Sigmoid colon (tissue), 7 donors: Measurements from ENCODE around the gene TMEM239. TPM values are rescaled to one million over a fixed set of nuclear protein-coding genes. Genes with fewer than 3 reads are reported as not detected.

Experiments
- DNase-seq: peaks from one replicate; pipeline ENCODE4 v3.0.0-alpha.2; 2019
- H3K27ac ChIP-seq, 4 donors: fragments of 200-600 bp; sonication (generic); one replicate each; pipeline ENCODE4 v1.5.1; 2016 to 2019; ENCODE audit warnings: mild to moderate bottlenecking in 1 of 4
- H3K27me3 ChIP-seq, 3 donors: fragments of 200-600 bp; sonication (generic); one replicate each; pipeline ENCODE4 v1.5.1; 2019; ENCODE audit warnings: mild to moderate bottlenecking in 1 of 3
- H3K36me3 ChIP-seq, 4 donors: fragments of 200-600 bp; sonication (generic); one replicate each; pipeline ENCODE4 v1.5.1; 2016 to 2019
- H3K4me1 ChIP-seq, 4 donors: fragments of 200-600 bp; sonication (generic); one replicate each; pipeline ENCODE4 v1.5.1; 2017 to 2019
- H3K4me3 ChIP-seq, 4 donors: fragments of 200-600 bp; sonication (generic); one replicate each; pipeline ENCODE4 v1.5.1; 2017 to 2019; ENCODE audit warnings: mild to moderate bottlenecking in 2 of 4, moderate library complexity in 1 of 4
- H3K9me3 ChIP-seq, 4 donors: fragments of 200-600 bp in 3 of 4; sonication (generic) in 3 of 4; one replicate each; pipeline versions ENCODE4 v1.5.1 to v1.6.1; 2013 to 2019
- EP300 ChIP-seq, 4 donors: sonication (generic); formaldehyde crosslinking; IDR thresholded peaks; one replicate each; pipeline ENCODE4 v1.6.1; 2017; ENCODE audit warnings: antibody characterized with exemption in 4 of 4
- POLR2A ChIP-seq, 2 donors: fragments of 450-650 bp; IDR thresholded peaks; one replicate each; pipeline ENCODE4 v1.6.1; 2016; ENCODE audit warnings: antibody characterized with exemption in 2 of 2, mild to moderate bottlenecking in 2 of 2, moderate library complexity in 2 of 2
- POLR2AphosphoS5 ChIP-seq, 4 donors: sonication (generic); formaldehyde crosslinking; IDR thresholded peaks; one replicate each; pipeline ENCODE4 v1.6.1; 2017; ENCODE audit warnings: antibody characterized with exemption in 4 of 4
- WGBS, 2 donors: extraction: QIAGEN DNeasy Blood & Tissue Kit; methylation state at CpG; one replicate each; pipeline ENCODE4 v1.1.7; 2013; 5-methylcytosine and 5-hydroxymethylcytosine counted together
- intact Hi-C: fragments of 100-400 bp; cut with DNase I; formaldehyde crosslinking; loops from one replicate; pipeline ENCODE4 v1.15.1; 2023
- polyA plus RNA-seq, 3 donors: library from polyadenylated mRNA; stranded (reverse); fragments of 200-250 nt; gene quantifications; one replicate each; pipeline ENCODE4 v1.2.3, GENCODE V29; 2013
- total RNA-seq, 4 donors: library from RNA; depleted of rRNA; stranded (reverse); fragments of >200 nt; gene quantifications; one replicate each; pipeline ENCODE4 v1.1.0, GENCODE V29; 2016
- TF ChIP-seq, protein P1 (sequence below), 4 experiments: fragments of 450-650 bp in 3 of 4; fragments of 200-600 bp in 1 of 4; IDR thresholded peaks; one replicate each; pipeline ENCODE4 v1.5.1; 2016 to 2019; ENCODE audit warnings: antibody characterized with exemption in 4 of 4, mild to moderate bottlenecking in 3 of 4, moderate library complexity in 2 of 4
- donor health status: healthy with polysubstance abuse.
- donor health status: Bipolar disorder and iron deficiency.
- donor health status: healthy.

Gene TMEM239
- total and polyA plus RNA-seq, 7 donors = 0.28 TPM; not detected in 6

GRCh38 chr20:2866236-2866635, 50.1 kb downstream of the TMEM239 start:
- WGBS, 2 donors = 86 to 92% methylated on average over 11 of the region's 11 CpGs
- DNase-seq = no peak
- Histone ChIP-seq H3K4me3 (no peak overlapping the region), H3K27ac (no peak overlapping the region), H3K4me1 (peaks cover 0 to 4% (median under 1%) of the 10 kb centered on the region in 4 donors), H3K27me3 (no peaks in the 10 kb centered on the region), H3K9me3 (no peaks in the 10 kb centered on the region), H3K36me3 (peaks cover 25 to 57% (median 38%) of the 10 kb centered on the region in 4 donors)
- no peak for TF ChIP-seq EP300 (IDR thresholded peaks at IDR 0.05)
- no peak for TF ChIP-seq POLR2A (IDR thresholded peaks at IDR 0.05)
- no peak for TF ChIP-seq POLR2AphosphoS5 (IDR thresholded peaks at IDR 0.05)
- intact Hi-C loops = no loop called here

DNA sequence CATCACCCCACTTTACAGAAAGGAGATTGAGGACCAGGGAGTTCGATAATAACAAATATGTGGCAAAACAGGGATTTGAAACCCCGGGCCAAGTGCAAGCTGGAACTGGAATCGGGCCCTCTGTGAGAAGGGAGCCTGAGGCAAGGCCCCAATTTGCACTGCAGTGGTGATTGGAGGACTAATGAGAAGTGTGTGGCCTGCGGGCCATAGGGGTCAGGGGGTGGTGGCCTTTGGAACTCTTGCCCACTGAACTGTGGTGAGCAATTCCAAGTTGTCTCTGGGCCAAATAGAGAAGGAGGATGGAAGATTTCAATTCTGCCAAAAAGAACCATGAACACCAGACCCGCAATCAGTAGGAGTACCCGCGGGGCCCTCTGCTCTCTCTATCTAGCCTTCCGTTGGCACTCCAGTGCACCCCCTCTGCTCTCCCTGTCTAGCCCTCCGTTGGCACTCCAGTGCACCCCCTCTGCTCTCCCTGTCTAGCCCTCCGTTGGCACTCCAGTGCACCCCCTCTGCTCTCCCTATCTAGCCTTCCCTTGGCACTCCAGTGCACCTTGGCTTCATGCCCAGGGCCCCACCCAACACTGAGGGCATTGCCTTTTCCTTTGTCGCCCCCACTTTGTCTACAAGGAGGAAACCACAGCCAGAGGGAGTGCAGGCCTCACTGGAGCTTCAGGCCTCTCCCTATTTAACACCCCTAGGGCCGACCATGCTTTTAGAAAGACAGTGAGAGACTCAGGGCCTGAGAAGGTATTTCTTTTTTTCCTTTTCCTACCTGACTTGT, 51.1 kb downstream of the TMEM239 start:
- DNase-seq = no peak
- Histone ChIP-seq H3K4me1 (peaks cover 0 to 12% (median 8%) of the 10 kb centered on the region in 4 donors), H3K27ac (no peak overlapping the region), H3K9me3 (no peaks in the 10 kb centered on the region), H3K4me3 (no peak overlapping the region), H3K27me3 (peaks cover 0 to 9% (median 0%) of the 10 kb centered on the region in 3 donors), H3K36me3 (peaks cover 15 to 48% (median 34%) of the 10 kb centered on the region in 4 donors)
- TF ChIP-seq POLR2A (IDR thresholded peaks at IDR 0.05) (no peak), EP300 (IDR thresholded peaks at IDR 0.05) (no peak), POLR2AphosphoS5 (IDR thresholded peaks at IDR 0.05) (no peak)
- TF ChIP-seq, protein P1, sequence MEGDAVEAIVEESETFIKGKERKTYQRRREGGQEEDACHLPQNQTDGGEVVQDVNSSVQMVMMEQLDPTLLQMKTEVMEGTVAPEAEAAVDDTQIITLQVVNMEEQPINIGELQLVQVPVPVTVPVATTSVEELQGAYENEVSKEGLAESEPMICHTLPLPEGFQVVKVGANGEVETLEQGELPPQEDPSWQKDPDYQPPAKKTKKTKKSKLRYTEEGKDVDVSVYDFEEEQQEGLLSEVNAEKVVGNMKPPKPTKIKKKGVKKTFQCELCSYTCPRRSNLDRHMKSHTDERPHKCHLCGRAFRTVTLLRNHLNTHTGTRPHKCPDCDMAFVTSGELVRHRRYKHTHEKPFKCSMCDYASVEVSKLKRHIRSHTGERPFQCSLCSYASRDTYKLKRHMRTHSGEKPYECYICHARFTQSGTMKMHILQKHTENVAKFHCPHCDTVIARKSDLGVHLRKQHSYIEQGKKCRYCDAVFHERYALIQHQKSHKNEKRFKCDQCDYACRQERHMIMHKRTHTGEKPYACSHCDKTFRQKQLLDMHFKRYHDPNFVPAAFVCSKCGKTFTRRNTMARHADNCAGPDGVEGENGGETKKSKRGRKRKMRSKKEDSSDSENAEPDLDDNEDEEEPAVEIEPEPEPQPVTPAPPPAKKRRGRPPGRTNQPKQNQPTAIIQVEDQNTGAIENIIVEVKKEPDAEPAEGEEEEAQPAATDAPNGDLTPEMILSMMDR (IDR thresholded peaks at IDR 0.05) = no peak
- intact Hi-C loops = no loop called here
- WGBS, 2 donors = 66 to 68% methylated on average over 12 of the region's 12 CpGs

Other genes with a start within 250 kb of the TMEM239 start
- 10 to 100 TPM; 53.2 to 69.8 (median 65.2) TPM for gene NOP56, start 163.7 kb upstream of the TMEM239 start, total RNA-seq
- 100 to 1,000 TPM in 1 of 3 donors, 10 to 100 TPM in 2; 33.6 to 152 (median 47.6) TPM for gene NOP56, start 163.7 kb upstream of the TMEM239 start, polyA plus RNA-seq
- gene IDH3B, start 152.1 kb upstream of the TMEM239 start, total RNA-seq = 100 to 1,000 TPM; 105 to 131 (median 122) TPM
- gene IDH3B, start 152.1 kb upstream of the TMEM239 start, polyA plus RNA-seq = 100 to 1,000 TPM; 103 to 121 (median 112) TPM
- 10 to 100 TPM; 14.8 to 37.5 (median 30.8) TPM for gene EBF4, start 123.6 kb upstream of the TMEM239 start, total RNA-seq
- 1 to 10 TPM; 1.2 to 4.6 (median 1.2) TPM for gene EBF4, start 123.6 kb upstream of the TMEM239 start, polyA plus RNA-seq
- gene CPXM1, start 15.7 kb upstream of the TMEM239 start, total RNA-seq = 1 to 10 TPM in 3 of 4 donors, under 1 TPM in 1; 0.54 to 10.0 (median 1.8) TPM
- 1 to 10 TPM in 2 of 3 donors, under 1 TPM in 1; 0.69 to 7.2 (median 1.2) TPM for gene CPXM1, start 15.7 kb upstream of the TMEM239 start, polyA plus RNA-seq
- not detected for gene C20orf141, start 1.4 kb upstream of the TMEM239 start, total RNA-seq
- gene C20orf141, start 1.4 kb upstream of the TMEM239 start, polyA plus RNA-seq = under 1 TPM in 1 of 3 donors, not detected in 2; 0.15 TPM
- gene PCED1A, start 24.3 kb downstream of the TMEM239 start, total RNA-seq = 10 to 100 TPM; 12.7 to 27.7 (median 21.5) TPM
- 10 to 100 TPM in 2 of 3 donors, 1 to 10 TPM in 1; 8.6 to 28.0 (median 10.2) TPM for gene PCED1A, start 24.3 kb downstream of the TMEM239 start, polyA plus RNA-seq
- gene VPS16, start 24.4 kb downstream of the TMEM239 start, total RNA-seq = 10 to 100 TPM; 19.4 to 24.4 (median 21.0) TPM
- gene VPS16, start 24.4 kb downstream of the TMEM239 start, polyA plus RNA-seq = 10 to 100 TPM; 21.6 to 37.6 (median 24.7) TPM
- 10 to 100 TPM; 62.0 to 86.4 (median 73.6) TPM for gene PTPRA, start 57.1 kb downstream of the TMEM239 start, total RNA-seq
- 10 to 100 TPM; 10.2 to 30.2 (median 12.3) TPM for gene PTPRA, start 57.1 kb downstream of the TMEM239 start, polyA plus RNA-seq
- gene GNRH2, start 227.3 kb downstream of the TMEM239 start, total RNA-seq = 1 to 10 TPM in 1 of 4 donors, not detected in 3; 1.6 TPM
- gene GNRH2, start 227.3 kb downstream of the TMEM239 start, polyA plus RNA-seq = 1 to 10 TPM in 1 of 3 donors, under 1 TPM in 1, not detected in 1; 0.34 to 8.4 TPM
- gene MRPS26, start 229.7 kb downstream of the TMEM239 start, total RNA-seq = 10 to 100 TPM; 33.5 to 71.7 (median 65.0) TPM
- gene MRPS26, start 229.7 kb downstream of the TMEM239 start, polyA plus RNA-seq = 10 to 100 TPM; 46.8 to 61.3 (median 48.8) TPM